Muscle layer of colon (tissue), 2 donors: ENCODE data around the gene TANGO6.
"Not testable (repeated sequence)": the region's sequence is repeated elsewhere in the genome, so short reads cannot be mapped to it uniquely, and the experiment has no call there.

Experiments used
- H3K27ac ChIP-seq: one replicate; pipeline ENCODE4 v1.7.0; 2013; ENCODE audit warnings: low read depth, mild to moderate bottlenecking, low read length, moderate library complexity
- H3K27me3 ChIP-seq, 2 donors: one replicate each; pipeline ENCODE4 v1.7.0; 2013; ENCODE audit warnings: low read length in 2 of 2, mild to moderate bottlenecking in 2 of 2; ENCODE audit not compliant: insufficient read depth in 2 of 2, control insufficient read depth in 1 of 2
- H3K36me3 ChIP-seq: one replicate; pipeline ENCODE4 v1.7.0; 2013; ENCODE audit warnings: mild to moderate bottlenecking, low read length; ENCODE audit not compliant: insufficient read depth
- H3K4me1 ChIP-seq: one replicate; pipeline ENCODE4 v1.7.0; 2013; ENCODE audit warnings: mild to moderate bottlenecking, low read length; ENCODE audit not compliant: insufficient read depth
- H3K4me3 ChIP-seq, 2 donors: one replicate each; pipeline ENCODE4 v1.7.0; 2013; ENCODE audit warnings: low read length in 2 of 2, low read depth in 1 of 2, mild to moderate bottlenecking in 1 of 2, moderate library complexity in 1 of 2
- H3K9ac ChIP-seq: one replicate; pipeline ENCODE4 v1.7.0; 2013; ENCODE audit warnings: low read length
- H3K9me3 ChIP-seq: one replicate; pipeline ENCODE4 v1.7.0; 2013; ENCODE audit warnings: mild to moderate bottlenecking, low read length
- donor health status: abdominal sarcoma.
- donor health status: Adenocarcinoma of cecum.

Gene TANGO6

GRCh38 chr16:68834550-68834949, 8.8 kb upstream of the TANGO6 start:
- Histone ChIP-seq H3K4me3 (no peak overlapping the region), H3K4me1 (no peaks in the 10 kb centered on the region), H3K27me3 (no peaks in the 10 kb centered on the region), H3K9ac (no peak overlapping the region), H3K36me3 (no peaks in the 10 kb centered on the region), H3K9me3 (no peaks in the 10 kb centered on the region), H3K27ac (no peak overlapping the region)

- Histone ChIP-seq H3K9me3 (no peaks in the 10 kb centered on the region), H3K4me3 (no peak overlapping the region), H3K36me3 (no peaks in the 10 kb centered on the region), H3K9ac (no peak overlapping the region), H3K27me3 (no peaks in the 10 kb centered on the region), H3K27ac (no peak overlapping the region), H3K4me1 (no peaks in the 10 kb centered on the region)
Observed at GRCh38 chr16:68835970-68836369, 7.4 kb upstream of the TANGO6 start.

GRCh38 chr16:68839831-68840230, 3.5 kb upstream of the TANGO6 start:
- H3K4me3 ChIP-seq, result no peak overlapping the region
- H3K36me3 ChIP-seq, result no peaks in the 10 kb centered on the region
- no peaks in the 10 kb centered on the region for H3K27me3 ChIP-seq
- peaks cover 11% of the 10 kb centered on the region for H3K4me1 ChIP-seq
- no peak overlapping the region for H3K27ac ChIP-seq
- H3K9me3 ChIP-seq, result no peaks in the 10 kb centered on the region
- H3K9ac ChIP-seq, result no peak overlapping the region

GRCh38 chr16:68842964-68843481, 308 bp upstream of the TANGO6 start:
- H3K27me3 ChIP-seq, H3K36me3 ChIP-seq, H3K9me3 ChIP-seq: not testable (repeated sequence)
- peak overlapping the region; percentile 76 to 82 for H3K4me3 ChIP-seq
- peaks cover 11% of the 10 kb centered on the region for H3K4me1 ChIP-seq
- peak overlapping the region; percentile 88 for H3K9ac ChIP-seq
- peak overlapping the region; percentile 77 for H3K27ac ChIP-seq

GRCh38 chr16:68844211-68844564, 857 bp downstream of the TANGO6 start:
- H3K9ac ChIP-seq, result peak overlapping the region; percentile 88
- H3K27ac ChIP-seq, result peak overlapping the region; percentile 77
- peaks cover 11% of the 10 kb centered on the region for H3K4me1 ChIP-seq
- H3K9me3 ChIP-seq, result no peaks in the 10 kb centered on the region
- H3K27me3 ChIP-seq, result no peaks in the 10 kb centered on the region
- H3K36me3 ChIP-seq, result no peaks in the 10 kb centered on the region
- peak overlapping the region; percentile 76 to 82 for H3K4me3 ChIP-seq

GRCh38 chr16:68848786-68849185, 5.5 kb downstream of the TANGO6 start:
- H3K9me3 ChIP-seq, result no peaks in the 10 kb centered on the region
- no peak overlapping the region for H3K9ac ChIP-seq
- H3K36me3 ChIP-seq, result no peaks in the 10 kb centered on the region
- no peak overlapping the region for H3K27ac ChIP-seq
- H3K27me3 ChIP-seq, result no peaks in the 10 kb centered on the region
- peaks cover 7% of the 10 kb centered on the region for H3K4me1 ChIP-seq
- H3K4me3 ChIP-seq, result no peak overlapping the region

- H3K4me3 ChIP-seq, result no peak overlapping the region
- H3K27me3 ChIP-seq, result no peaks in the 10 kb centered on the region
- H3K4me1 ChIP-seq, result no peaks in the 10 kb centered on the region
- no peak overlapping the region for H3K27ac ChIP-seq
- H3K9ac ChIP-seq, result no peak overlapping the region
- H3K9me3 ChIP-seq, result no peaks in the 10 kb centered on the region
- no peaks in the 10 kb centered on the region for H3K36me3 ChIP-seq
Observed at GRCh38 chr16:68850481-68850880, 7.2 kb downstream of the TANGO6 start.

GRCh38 chr16:68851601-68852000, 8.3 kb downstream of the TANGO6 start:
- H3K27ac ChIP-seq, result no peak overlapping the region

GRCh38 chr16:68857479-68857878, 14.1 kb downstream of the TANGO6 start:
- Histone ChIP-seq H3K27me3 (no peaks in the 10 kb centered on the region), H3K27ac (no peak overlapping the region), H3K9ac (no peak overlapping the region), H3K9me3 (no peaks in the 10 kb centered on the region), H3K36me3 (peaks cover 10% of the 10 kb centered on the region), H3K4me1 (no peaks in the 10 kb centered on the region), H3K4me3 (no peak overlapping the region)

More at GRCh38 chr16:68851601-68852000, 8.3 kb downstream of the TANGO6 start:
- H3K9ac ChIP-seq, result no peak overlapping the region
- no peaks in the 10 kb centered on the region for H3K9me3 ChIP-seq
- H3K4me3 ChIP-seq, result no peak overlapping the region
- H3K27me3 ChIP-seq, result no peaks in the 10 kb centered on the region
- H3K36me3 ChIP-seq, result no peaks in the 10 kb centered on the region
- no peaks in the 10 kb centered on the region for H3K4me1 ChIP-seq

GRCh38 chr16:68859828-68860227, 16.5 kb downstream of the TANGO6 start:
- Histone ChIP-seq H3K9me3 (no peaks in the 10 kb centered on the region), H3K4me1 (no peaks in the 10 kb centered on the region), H3K27ac (no peak overlapping the region), H3K4me3 (no peak overlapping the region), H3K27me3 (no peaks in the 10 kb centered on the region), H3K9ac (no peak overlapping the region), H3K36me3 (peaks cover 24% of the 10 kb centered on the region)

- Histone ChIP-seq H3K9ac (no peak overlapping the region), H3K4me3 (no peak overlapping the region), H3K27ac (no peak overlapping the region), H3K4me1 (no peaks in the 10 kb centered on the region), H3K36me3 (peaks cover 24% of the 10 kb centered on the region), H3K27me3 (no peaks in the 10 kb centered on the region), H3K9me3 (no peaks in the 10 kb centered on the region)
Observed at GRCh38 chr16:68860978-68861892, 17.9 kb downstream of the TANGO6 start.

- Histone ChIP-seq H3K9me3 (no peaks in the 10 kb centered on the region), H3K27me3 (no peaks in the 10 kb centered on the region), H3K9ac (no peak overlapping the region), H3K4me3 (no peak overlapping the region), H3K4me1 (no peaks in the 10 kb centered on the region), H3K27ac (no peak overlapping the region), H3K36me3 (peaks cover 16% of the 10 kb centered on the region)
Observed at GRCh38 chr16:68866933-68867332, 23.6 kb downstream of the TANGO6 start.
